HCT116 (cell line): ENCODE measurements around the gene RNF207. TPM values are rescaled to one million over a fixed set of nuclear protein-coding genes. Genes with fewer than 3 reads are reported as not detected.

Source experiments
- ATAC-seq: fragments of 200-7000 bp; cut with Tn5 transposase; 2 replicates; pipeline ENCODE4 v1.9.1; 2020; ENCODE audit warnings: mild to moderate bottlenecking, moderate library complexity
- BruUV-seq: library from RNA; stranded (reverse); fragments of 400-500 nt; replicated peaks from 2 replicates; lab custom pipeline; 2021; lab: Mats Ljungman, UMichigan
- CTCF ChIA-PET: fragments of 300-600 bp; sonication (Branson Sonifier 250); formaldehyde crosslinking; loops from one replicate; lab custom pipeline; 2021; ENCODE audit warnings: antibody characterized with exemption; lab: Charles Lee
- POLR2A ChIA-PET: fragments of 300-600, 350-600 bp; sonication (Branson Sonifier 250); formaldehyde crosslinking; loops from one replicate; lab custom pipeline; 2021; ENCODE audit warnings: antibody characterized with exemption; lab: Charles Lee
- RAD21 ChIA-PET, 2 experiments: fragments of 300-600 bp; sonication (Branson Sonifier 250); formaldehyde crosslinking; loops; one replicate each; lab custom pipeline; 2023; ENCODE audit warnings: low total read pairs in 2 of 2; ENCODE audit not compliant: uncharacterized antibody in 2 of 2, unreplicated experiment in 2 of 2, low non-redundant PET in 1 of 2; lab: Charles Lee
- DNase-seq: peaks from one replicate; pipeline ENCODE4 v3.0.0-alpha.2; 2010; ENCODE audit warnings: low read depth, low spot score
- H2AFZ ChIP-seq: fragments of 200-600 bp; shearing (Covaris generic), sonication (generic); 2 replicates; pipeline ENCODE4 v1.6.1; 2017; ENCODE audit warnings: low read depth, mixed run types, mixed read lengths, antibody characterized with exemption, low read length; ENCODE audit not compliant: poor library complexity, severe bottlenecking
- H3K27ac ChIP-seq: 2 replicates; pipeline ENCODE4 v1.5.1; 2012; ENCODE audit warnings: low read depth, low read length
- H3K27me3 ChIP-seq: fragments of 200-600 bp; sonication (generic); 2 replicates; pipeline ENCODE4 v1.6.1; 2016; ENCODE audit warnings: mixed run types, low read length, mixed read lengths; ENCODE audit not compliant: insufficient read depth
- H3K36me3 ChIP-seq, 2 experiments: fragments of 200-500 bp in 1 of 2; fragments of 200-600 bp in 1 of 2; sonication (Bioruptor generic) in 1 of 2; sonication (generic) in 1 of 2; 2 replicates each; pipeline versions ENCODE4 v1.5.1 to v1.6.1; 2014 to 2016; ENCODE audit warnings: low read length in 2 of 2, inconsistent platforms in 1 of 2, mixed read lengths in 1 of 2, mixed run types in 1 of 2; ENCODE audit not compliant: insufficient read depth in 2 of 2, control insufficient read depth in 1 of 2
- H3K4me1 ChIP-seq, 2 experiments: fragments of 200-600 bp in 1 of 2; sonication (generic) in 1 of 2; 2 replicates each; pipeline versions ENCODE4 v1.5.1 to v1.6.1; 2012 to 2017; ENCODE audit warnings: low read length in 2 of 2, inconsistent platforms in 1 of 2, mild to moderate bottlenecking in 1 of 2, mixed read lengths in 1 of 2, mixed run types in 1 of 2, moderate library complexity in 1 of 2; ENCODE audit not compliant: insufficient read depth in 2 of 2, control insufficient read depth in 1 of 2
- H3K4me2 ChIP-seq: fragments of 200-600 bp; sonication (generic); 2 replicates; pipeline ENCODE4 v1.6.1; 2017; ENCODE audit warnings: mixed run types, low read length, mixed read lengths
- H3K4me3 ChIP-seq, 2 experiments: fragments of 200-600 bp in 1 of 2; sonication (generic) in 1 of 2; replicated peaks in 1 of 2; 2 replicates each; pipeline ENCODE4 v1.5.1; 2011 to 2016; ENCODE audit warnings: low read length in 2 of 2, control low read depth in 1 of 2, low read depth in 1 of 2, mild to moderate bottlenecking in 1 of 2, mixed read lengths in 1 of 2, mixed run types in 1 of 2
- H3K79me2 ChIP-seq: fragments of 200-600 bp; sonication (generic); 2 replicates; pipeline ENCODE4 v1.6.1; 2017; ENCODE audit warnings: mild to moderate bottlenecking, mixed run types, low read length, moderate library complexity, mixed read lengths; ENCODE audit not compliant: insufficient read depth
- H3K9ac ChIP-seq: fragments of 200-600 bp; sonication (generic); 2 replicates; pipeline ENCODE4 v1.6.1; 2016; ENCODE audit warnings: low read length, mixed read lengths
- H3K9me2 ChIP-seq: fragments of 200-600 bp; sonication (generic), shearing (Covaris generic); 2 replicates; pipeline ENCODE4 v1.6.1; 2017; ENCODE audit warnings: mixed run types, mild to moderate bottlenecking, moderate library complexity; ENCODE audit not compliant: insufficient read depth
- H3K9me3 ChIP-seq, 2 experiments: fragments of 200-500 bp in 1 of 2; fragments of 200-600 bp in 1 of 2; sonication (Bioruptor generic) in 1 of 2; sonication (generic) in 1 of 2; 2 replicates each; pipeline ENCODE4 v1.6.1; 2014 to 2017; ENCODE audit warnings: low read length in 2 of 2, mixed read lengths in 2 of 2, inconsistent platforms in 1 of 2, low read depth in 1 of 2, mild to moderate bottlenecking in 1 of 2, mixed run types in 1 of 2, moderate library complexity in 1 of 2; ENCODE audit not compliant: control insufficient read depth in 1 of 2, insufficient read depth in 1 of 2
- H4K20me1 ChIP-seq: fragments of 200-600 bp; sonication (generic), shearing (Covaris generic); 2 replicates; pipeline ENCODE4 v1.6.1; 2017; ENCODE audit warnings: mixed run types, mild to moderate bottlenecking, moderate library complexity; ENCODE audit not compliant: insufficient read depth
- ATF3 ChIP-seq: IDR thresholded peaks from 2 replicates; pipeline ENCODE4 v1.6.1; 2012
- CBX3 ChIP-seq: IDR thresholded peaks from 2 replicates; pipeline ENCODE4 v1.6.1; 2012; ENCODE audit warnings: low read depth
- FOSL1 ChIP-seq: IDR thresholded peaks from 2 replicates; pipeline ENCODE4 v1.6.1; 2012; ENCODE audit warnings: low read depth
- JUND ChIP-seq: IDR thresholded peaks from 2 replicates; pipeline ENCODE4 v1.6.1; 2012
- RAD21 ChIP-seq: IDR thresholded peaks from 2 replicates; pipeline ENCODE4 v1.6.1; 2012; ENCODE audit warnings: low read depth, mild to moderate bottlenecking
- REST ChIP-seq: IDR thresholded peaks from 2 replicates; pipeline ENCODE4 v1.6.1; 2012; ENCODE audit warnings: low read depth
- SIN3A ChIP-seq: IDR thresholded peaks from 2 replicates; pipeline ENCODE4 v1.6.1; 2012; ENCODE audit warnings: low read depth
- SRF ChIP-seq: IDR thresholded peaks from 2 replicates; pipeline ENCODE4 v1.6.1; 2012; ENCODE audit warnings: low read depth
- ZNF274 ChIP-seq: fragments of 200-500 bp; sonication (Bioruptor generic); IDR thresholded peaks from 2 replicates; pipeline ENCODE4 v1.6.1; 2014; ENCODE audit warnings: mild to moderate bottlenecking, low read depth, low read length, inconsistent platforms
- intact Hi-C: fragments of 100-400 bp; cut with micrococcal nuclease; formaldehyde crosslinking; loops from 2 replicates; pipeline ENCODE4 v1.10.0; 2022
- total RNA-seq: library from RNA; stranded (reverse); gene quantifications from one replicate; pipeline ENCODE4 v1.2.1, GENCODE V29; 2021; ENCODE audit not compliant: unreplicated experiment

Gene RNF207
- total RNA-seq, 1 experiment from 2014 or later = 61.2 TPM

GRCh38 chr1:6172549-6172948 lies 33.4 kb upstream of the RNF207 start:
- Histone ChIP-seq H3K79me2 (no peaks in the 10 kb centered on the region), H3K36me3 (no peaks in the 10 kb centered on the region), H2AFZ (no peak overlapping the region), H3K27ac (no peak overlapping the region), H3K4me2 (no peak overlapping the region), H3K4me1 (no peaks in the 10 kb centered on the region), H3K4me3 (no peak overlapping the region), H3K27me3 (no peaks in the 10 kb centered on the region), H4K20me1 (no peaks in the 10 kb centered on the region), H3K9me3 (no peaks in the 10 kb centered on the region), H3K9me2 (no peaks in the 10 kb centered on the region), H3K9ac (no peak overlapping the region)
- ATAC-seq (no peak), DNase-seq (no peak)
- CTCF ChIA-PET = interaction anchor here (0.6 kb wide), 1 partner anchor 190 kb away, joined by 3 read pairs; no protein-coding TSS in a partner anchor
- TF ChIP-seq REST (no peak), JUND (no peak), ATF3 (no peak), CBX3 (no peak), SIN3A (no peak), SRF (no peak), FOSL1 (no peak), RAD21 (no peak), ZNF274 (no peak)
- no TSS peak for BruUV-seq
- intact Hi-C loops = no loop called here
- RAD21 ChIA-PET = interaction anchor here (1.2 to 1.7 kb wide), 2 partner anchors 64 kb away, joined by 4 read pairs; no protein-coding TSS in a partner anchor
- POLR2A ChIA-PET = no interaction called here
